ENCODE results near the gene GPR68. TPM values are rescaled to one million over a fixed set of nuclear protein-coding genes. Genes with fewer than 3 reads are reported as not detected.

Gene GPR68
- total RNA-seq, 1 experiment from 2014 or later: 0.28 TPM

DNA sequence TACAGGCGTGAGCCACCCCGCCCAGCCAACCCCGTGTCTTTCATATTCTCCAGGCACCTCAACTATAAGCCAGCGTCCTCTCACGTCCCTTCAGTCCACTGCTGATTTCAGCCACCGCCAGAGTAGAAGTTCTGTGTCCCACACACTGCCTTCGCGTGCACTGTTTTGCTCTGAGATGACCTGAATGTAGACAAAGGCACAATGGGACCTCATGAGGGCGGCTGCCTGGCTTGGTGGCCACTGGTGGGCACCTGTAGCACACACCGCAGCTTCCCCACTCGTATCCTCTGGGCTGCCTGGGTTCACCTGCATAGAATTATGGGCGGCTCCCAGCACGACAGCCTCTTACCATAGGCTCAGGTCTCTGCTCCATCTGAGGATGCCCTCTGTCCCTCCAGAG lies 57.2 kb downstream of the GPR68 start:
- ChIA-PET POLR2A (no interaction called here), CTCF (no interaction called here)
- Histone ChIP-seq H3K4me3 (ENCODE audit: low read depth in 2 of 2, low read length in 2 of 2) (no peak overlapping the region), H3K27ac (ENCODE audit: low read length) (no peak overlapping the region), H3K36me3 (ENCODE audit: control insufficient read depth, insufficient read depth, low read length) (no peaks in the 10 kb centered on the region), H3K27me3 (ENCODE audit: control insufficient read depth, insufficient read depth, low read length) (no peaks in the 10 kb centered on the region), H3K9me3 (ENCODE audit: control insufficient read depth, insufficient read depth, low read depth, low read length) (no peaks in the 10 kb centered on the region), H3K4me1 (ENCODE audit: control insufficient read depth, insufficient read depth, low read length) (no peaks in the 10 kb centered on the region)
- DNase-seq (ENCODE audit: low read depth, low spot score) (no peak), ATAC-seq (no peak)
- in situ Hi-C loops (cut with HindIII; ENCODE audit: low pct_unique_long_range_greater_than_20kb, low sequenced_read_pairs): no loop called here
- TF ChIP-seq, protein P1, sequence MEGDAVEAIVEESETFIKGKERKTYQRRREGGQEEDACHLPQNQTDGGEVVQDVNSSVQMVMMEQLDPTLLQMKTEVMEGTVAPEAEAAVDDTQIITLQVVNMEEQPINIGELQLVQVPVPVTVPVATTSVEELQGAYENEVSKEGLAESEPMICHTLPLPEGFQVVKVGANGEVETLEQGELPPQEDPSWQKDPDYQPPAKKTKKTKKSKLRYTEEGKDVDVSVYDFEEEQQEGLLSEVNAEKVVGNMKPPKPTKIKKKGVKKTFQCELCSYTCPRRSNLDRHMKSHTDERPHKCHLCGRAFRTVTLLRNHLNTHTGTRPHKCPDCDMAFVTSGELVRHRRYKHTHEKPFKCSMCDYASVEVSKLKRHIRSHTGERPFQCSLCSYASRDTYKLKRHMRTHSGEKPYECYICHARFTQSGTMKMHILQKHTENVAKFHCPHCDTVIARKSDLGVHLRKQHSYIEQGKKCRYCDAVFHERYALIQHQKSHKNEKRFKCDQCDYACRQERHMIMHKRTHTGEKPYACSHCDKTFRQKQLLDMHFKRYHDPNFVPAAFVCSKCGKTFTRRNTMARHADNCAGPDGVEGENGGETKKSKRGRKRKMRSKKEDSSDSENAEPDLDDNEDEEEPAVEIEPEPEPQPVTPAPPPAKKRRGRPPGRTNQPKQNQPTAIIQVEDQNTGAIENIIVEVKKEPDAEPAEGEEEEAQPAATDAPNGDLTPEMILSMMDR (IDR thresholded peaks at IDR 0.05): no peak
- TF ChIP-seq SIN3A (IDR thresholded peaks at IDR 0.05; ENCODE audit: borderline replicate concordance, insufficient read depth, low read depth, low read length): no peak
- TF ChIP-seq, protein P2, sequence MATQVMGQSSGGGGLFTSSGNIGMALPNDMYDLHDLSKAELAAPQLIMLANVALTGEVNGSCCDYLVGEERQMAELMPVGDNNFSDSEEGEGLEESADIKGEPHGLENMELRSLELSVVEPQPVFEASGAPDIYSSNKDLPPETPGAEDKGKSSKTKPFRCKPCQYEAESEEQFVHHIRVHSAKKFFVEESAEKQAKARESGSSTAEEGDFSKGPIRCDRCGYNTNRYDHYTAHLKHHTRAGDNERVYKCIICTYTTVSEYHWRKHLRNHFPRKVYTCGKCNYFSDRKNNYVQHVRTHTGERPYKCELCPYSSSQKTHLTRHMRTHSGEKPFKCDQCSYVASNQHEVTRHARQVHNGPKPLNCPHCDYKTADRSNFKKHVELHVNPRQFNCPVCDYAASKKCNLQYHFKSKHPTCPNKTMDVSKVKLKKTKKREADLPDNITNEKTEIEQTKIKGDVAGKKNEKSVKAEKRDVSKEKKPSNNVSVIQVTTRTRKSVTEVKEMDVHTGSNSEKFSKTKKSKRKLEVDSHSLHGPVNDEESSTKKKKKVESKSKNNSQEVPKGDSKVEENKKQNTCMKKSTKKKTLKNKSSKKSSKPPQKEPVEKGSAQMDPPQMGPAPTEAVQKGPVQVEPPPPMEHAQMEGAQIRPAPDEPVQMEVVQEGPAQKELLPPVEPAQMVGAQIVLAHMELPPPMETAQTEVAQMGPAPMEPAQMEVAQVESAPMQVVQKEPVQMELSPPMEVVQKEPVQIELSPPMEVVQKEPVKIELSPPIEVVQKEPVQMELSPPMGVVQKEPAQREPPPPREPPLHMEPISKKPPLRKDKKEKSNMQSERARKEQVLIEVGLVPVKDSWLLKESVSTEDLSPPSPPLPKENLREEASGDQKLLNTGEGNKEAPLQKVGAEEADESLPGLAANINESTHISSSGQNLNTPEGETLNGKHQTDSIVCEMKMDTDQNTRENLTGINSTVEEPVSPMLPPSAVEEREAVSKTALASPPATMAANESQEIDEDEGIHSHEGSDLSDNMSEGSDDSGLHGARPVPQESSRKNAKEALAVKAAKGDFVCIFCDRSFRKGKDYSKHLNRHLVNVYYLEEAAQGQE (IDR thresholded peaks at IDR 0.05; ENCODE audit: insufficient read depth in 1 of 2, low read depth in 2 of 2, low read length in 1 of 2): no peak
- TF ChIP-seq TCF7L2 (IDR thresholded peaks at IDR 0.05; ENCODE audit: low read depth, low read length): no peak
- intact Hi-C loops (cut with micrococcal nuclease; ENCODE audit: unreplicated experiment): no loop called here
- BruUV-seq (replicated peaks): no TSS peak

DNA sequence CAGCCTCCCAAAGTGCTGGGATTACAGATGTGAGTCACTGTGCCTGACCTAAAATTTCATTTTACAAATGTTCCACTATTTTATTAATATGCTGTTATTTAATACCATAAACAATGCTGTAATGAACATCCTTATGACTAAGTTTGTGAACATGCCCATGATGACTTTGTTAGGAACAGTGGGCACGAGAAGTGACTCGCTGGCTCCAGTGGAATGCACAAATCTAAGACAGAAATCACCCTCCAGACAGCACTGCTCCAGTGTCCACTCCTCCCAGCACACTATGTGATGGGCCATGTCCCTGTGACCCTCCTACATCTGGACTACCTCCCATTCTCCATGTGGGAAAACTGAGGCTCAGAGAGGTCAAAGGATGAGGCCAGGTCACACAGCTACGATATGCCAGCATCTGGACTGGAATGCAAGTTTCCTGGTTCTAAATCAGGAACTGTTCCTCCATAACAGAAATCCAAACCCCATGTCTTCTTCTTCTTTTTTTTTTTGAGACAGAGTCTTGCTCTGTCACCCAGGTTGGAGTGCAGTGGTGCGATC lies 57.9 kb downstream of the GPR68 start:
- Histone ChIP-seq H3K4me1 (ENCODE audit: control insufficient read depth, insufficient read depth, low read length) (no peaks in the 10 kb centered on the region), H3K4me3 (ENCODE audit: low read depth in 2 of 2, low read length in 2 of 2) (no peak overlapping the region), H3K9me3 (ENCODE audit: control insufficient read depth, insufficient read depth, low read depth, low read length) (no peaks in the 10 kb centered on the region), H3K27me3 (ENCODE audit: control insufficient read depth, insufficient read depth, low read length) (no peaks in the 10 kb centered on the region), H3K27ac (ENCODE audit: low read length) (no peak overlapping the region), H3K36me3 (ENCODE audit: control insufficient read depth, insufficient read depth, low read length) (no peaks in the 10 kb centered on the region)
- ATAC-seq (no peak), DNase-seq (ENCODE audit: low read depth, low spot score) (no peak)
- CTCF ChIA-PET: interaction anchor here (2.0 kb wide), 1 partner anchor 13 kb away, joined by 4 read pairs; no protein-coding TSS in a partner anchor
- no TSS peak for BruUV-seq (replicated peaks)
- in situ Hi-C loops (cut with HindIII; ENCODE audit: low pct_unique_long_range_greater_than_20kb, low sequenced_read_pairs): no loop called here
- TF ChIP-seq SIN3A (IDR thresholded peaks at IDR 0.05; ENCODE audit: borderline replicate concordance, insufficient read depth, low read depth, low read length): no peak
- TF ChIP-seq, protein P1 (IDR thresholded peaks at IDR 0.05): no peak
- no peak for TF ChIP-seq TCF7L2 (IDR thresholded peaks at IDR 0.05; ENCODE audit: low read depth, low read length)
- TF ChIP-seq POLR2AphosphoS5 (IDR thresholded peaks at IDR 0.05; ENCODE audit: low read depth, low read length): no peak
- TF ChIP-seq, protein P2 (IDR thresholded peaks at IDR 0.05; ENCODE audit: insufficient read depth in 1 of 2, low read depth in 2 of 2, low read length in 1 of 2): no peak
- POLR2A ChIA-PET: no interaction called here
- intact Hi-C loops (cut with micrococcal nuclease; ENCODE audit: unreplicated experiment): no loop called here

Measured in Panc1 (cell line).